K562 (cell line): ENCODE measurements around the gene SSBP2. TPM values are rescaled to one million over a fixed set of nuclear protein-coding genes. Genes with fewer than 3 reads are reported as not detected.

ENCODE experiments used
- C11orf30 ChIP-seq: fragments of 450-650 bp; IDR thresholded peaks from 2 replicates; pipeline ENCODE4 v1.6.1; 2016; ENCODE audit warnings: low read depth, mild to moderate bottlenecking
- CC2D1A ChIP-seq: fragments of 450-650 bp; IDR thresholded peaks from 2 replicates; pipeline ENCODE4 v1.6.1; 2017; ENCODE audit warnings: mild to moderate bottlenecking
- COPS2 ChIP-seq: fragments of 450-650 bp; conservative IDR thresholded peaks from 2 replicates; pipeline ENCODE4 v1.6.1; 2016; ENCODE audit warnings: mild to moderate bottlenecking, moderate library complexity
- ETV1 ChIP-seq: fragments of 450-650 bp; conservative IDR thresholded peaks from 2 replicates; pipeline ENCODE4 v1.6.1; 2016; ENCODE audit warnings: missing genetic modification characterization, control low read depth, low read depth, missing compliant biosample characterization
- GABPA ChIP-seq: fragments of 200-800 bp; sonication (Bioruptor generic); conservative IDR thresholded peaks from 2 replicates; pipeline ENCODE4 v1.6.1; 2016; ENCODE audit warnings: low read depth, missing genetic modification characterization, missing compliant biosample characterization
- HMG20A ChIP-seq: fragments of 450-650 bp; formaldehyde crosslinking; conservative IDR thresholded peaks from 2 replicates; pipeline ENCODE4 v1.4.0; 2020; ENCODE audit warnings: mild to moderate bottlenecking, mixed read lengths
- HOXB6 ChIP-seq: fragments of 250-450 bp; sonication (Bioruptor Pico); IDR thresholded peaks from 2 replicates; pipeline ENCODE4 v1.5.1; 2022; ENCODE audit warnings: mild to moderate bottlenecking, borderline replicate concordance
- KHSRP ChIP-seq: fragments of 450-650 bp; IDR thresholded peaks from 2 replicates; pipeline ENCODE4 v1.6.1; 2017
- MAFG ChIP-seq: fragments of 450-650 bp; conservative IDR thresholded peaks from 2 replicates; pipeline ENCODE4 v1.6.1; 2016; ENCODE audit warnings: missing genetic modification characterization, missing compliant biosample characterization
- NCOA1 ChIP-seq: fragments of 450-650 bp; IDR thresholded peaks from 2 replicates; pipeline ENCODE4 v1.6.1; 2016; ENCODE audit warnings: low read depth
- NFE2L1 ChIP-seq: fragments of 450-650 bp; IDR thresholded peaks from 2 replicates; pipeline ENCODE4 v1.6.1; 2016; ENCODE audit warnings: missing genetic modification characterization, low read depth, mild to moderate bottlenecking, missing compliant biosample characterization, moderate library complexity, borderline replicate concordance
- NFRKB ChIP-seq: fragments of 450-650 bp; IDR thresholded peaks from 2 replicates; pipeline ENCODE4 v1.6.1; 2016; ENCODE audit warnings: low read depth
- NR4A1 ChIP-seq, 2 experiments: fragments of 250-450 bp in 1 of 2; fragments of 450-650 bp in 1 of 2; sonication (Bioruptor Pico) in 1 of 2; IDR thresholded peaks; 2 replicates each; pipeline versions ENCODE4 v1.4.0 to v1.6.1; 2016 to 2020; ENCODE audit warnings: mild to moderate bottlenecking in 2 of 2, missing compliant biosample characterization in 1 of 2, missing genetic modification characterization in 1 of 2, moderate library complexity in 1 of 2
- RBFOX2 ChIP-seq: fragments of 200-400 bp; formaldehyde crosslinking; IDR thresholded peaks from 2 replicates; pipeline ENCODE4 v1.6.1; 2017; ENCODE audit warnings: low read depth, mild to moderate bottlenecking, low read length, moderate library complexity
- SMAD2 ChIP-seq: fragments of 150-350 bp; IDR thresholded peaks from 2 replicates; pipeline ENCODE4 v1.6.1; 2014; ENCODE audit warnings: low read depth, mild to moderate bottlenecking, low read length
- SMAD4 ChIP-seq: fragments of 250-450 bp; sonication (Bioruptor Pico); conservative IDR thresholded peaks from 2 replicates; pipeline ENCODE4 v1.8.0; 2021; ENCODE audit warnings: inconsistent platforms, mild to moderate bottlenecking, moderate library complexity
- SMARCC2 ChIP-seq: fragments of 450-650 bp; IDR thresholded peaks from 2 replicates; pipeline ENCODE4 v1.6.1; 2017; ENCODE audit warnings: antibody characterized with exemption, moderate library complexity, mild to moderate bottlenecking, low read depth
- ZFP1 ChIP-seq: fragments of 450-650 bp; formaldehyde crosslinking; IDR thresholded peaks from 2 replicates; pipeline ENCODE4 v1.4.0; 2020; ENCODE audit warnings: mild to moderate bottlenecking, mixed read lengths
- ZNF239 ChIP-seq: fragments of 250-450 bp; sonication (Bioruptor Pico); IDR thresholded peaks from 2 replicates; pipeline ENCODE4 v1.4.0; 2020; ENCODE audit warnings: mild to moderate bottlenecking
- ZNF324 ChIP-seq: fragments of 250-450 bp; sonication (Bioruptor Pico); IDR thresholded peaks from 2 replicates; pipeline ENCODE4 v1.4.0; 2020; ENCODE audit warnings: mild to moderate bottlenecking
- polyA plus RNA-seq, 8 experiments: library from polyadenylated mRNA; depleted of rRNA in 4 of 8; stranded (reverse) in 5 of 8; unstranded in 3 of 8; fragments of >200 nt; fragmentation: Nextera tagmentation in 2 of 8; fragmentation: Illumina TruSeq in 1 of 8; extraction: Ambion mirVana in 2 of 8; extraction: Trizol in 1 of 8; gene quantifications; 2 replicates each; pipeline versions ENCODE4 v1.2.1 to v1.2.3, GENCODE V29; 2011 to 2014; ENCODE audit warnings: inconsistent platforms in 1 of 8, missing spikeins in 1 of 8
- total RNA-seq, 7 experiments: library from RNA; depleted of rRNA in 6 of 7; stranded (reverse); fragments of >200 nt in 6 of 7; fragmentation: Illumina TruSeq in 2 of 7; extraction: Trizol in 2 of 7; gene quantifications; 2 replicates each; pipeline versions ENCODE4 v1.2.1 to v1.2.3, GENCODE V29; 2011 to 2021; ENCODE audit warnings: low replicate concordance in 1 of 7
- TF ChIP-seq, protein P1 (sequence below): sonication (generic); formaldehyde crosslinking; IDR thresholded peaks from 2 replicates; pipeline ENCODE4 v1.8.0; 2023; ENCODE audit warnings: mild to moderate bottlenecking, missing genetic modification reagents
- TF ChIP-seq, protein P2 (sequence below): fragments of 200-800 bp; sonication (Bioruptor generic); IDR thresholded peaks from 2 replicates; pipeline ENCODE4 v1.6.1; 2017; ENCODE audit warnings: missing genetic modification characterization, missing compliant biosample characterization
- TF ChIP-seq, protein P3 (sequence below), 3 experiments: IDR thresholded peaks in 2 of 3; conservative IDR thresholded peaks in 1 of 3; 2 replicates each; pipeline ENCODE4 v1.5.1; 2011 to 2012; ENCODE audit warnings: low read length in 3 of 3, mild to moderate bottlenecking in 3 of 3, control low read depth in 2 of 3, improper control_type of control experiment in 1 of 3, inconsistent platforms in 1 of 3, low read depth in 1 of 3, mixed read lengths in 1 of 3, moderate library complexity in 1 of 3; ENCODE audit not compliant: insufficient read depth in 2 of 3

Gene SSBP2
- total and polyA plus RNA-seq, 9 of the 15 experiments (the other 6 are each of a cell fraction or from before 2014, with no cell fraction given): 22.3 to 133 (median 42.1) TPM

DNA sequence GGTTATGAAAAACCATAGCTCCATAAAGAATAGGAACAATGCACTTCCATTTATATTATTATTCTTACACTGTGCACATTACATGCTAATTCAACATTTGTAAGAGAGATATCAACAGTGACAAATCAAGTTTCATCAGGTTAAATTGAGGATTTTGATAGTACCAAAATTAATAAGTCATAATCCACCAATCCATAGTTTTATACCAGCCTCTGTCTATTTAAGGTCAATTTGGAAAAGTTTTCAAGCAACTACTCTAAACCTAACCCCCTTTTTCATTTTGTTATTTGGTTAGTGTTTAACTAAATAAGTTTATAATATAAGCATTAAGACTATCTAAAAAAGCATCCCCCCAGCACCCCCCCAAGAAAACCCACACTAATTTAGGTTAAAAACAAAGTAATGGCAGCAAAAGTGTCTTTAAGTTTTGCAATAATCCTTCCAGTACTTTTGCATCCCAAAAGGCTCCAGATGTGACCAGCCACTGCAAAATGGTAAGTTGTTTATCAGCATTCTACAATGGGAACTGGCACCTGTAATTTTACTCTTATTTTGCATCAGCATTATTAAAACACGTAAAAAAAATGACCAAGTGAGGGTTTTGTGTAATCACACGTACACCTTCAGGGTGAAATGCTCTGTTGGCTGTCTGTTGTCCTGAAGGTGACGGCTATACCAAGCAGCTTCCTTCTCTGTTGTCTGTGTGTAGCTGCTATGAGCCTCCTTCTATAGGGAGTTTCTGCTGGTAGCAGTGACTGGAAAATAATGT, 36.8 kb upstream of the SSBP2 start (continued):
- TF ChIP-seq COPS2: no peak
- TF ChIP-seq SMAD2: no peak
- TF ChIP-seq NR4A1 (CRISPR knock-in tag; IDR thresholded peaks at IDR 0.05): no peak
- no peak for TF ChIP-seq NR4A1 (tag; IDR thresholded peaks at IDR 0.05)
- no peak for TF ChIP-seq HOXB6 (CRISPR knock-in tag)
- TF ChIP-seq RBFOX2: no peak
- TF ChIP-seq, protein P1, sequence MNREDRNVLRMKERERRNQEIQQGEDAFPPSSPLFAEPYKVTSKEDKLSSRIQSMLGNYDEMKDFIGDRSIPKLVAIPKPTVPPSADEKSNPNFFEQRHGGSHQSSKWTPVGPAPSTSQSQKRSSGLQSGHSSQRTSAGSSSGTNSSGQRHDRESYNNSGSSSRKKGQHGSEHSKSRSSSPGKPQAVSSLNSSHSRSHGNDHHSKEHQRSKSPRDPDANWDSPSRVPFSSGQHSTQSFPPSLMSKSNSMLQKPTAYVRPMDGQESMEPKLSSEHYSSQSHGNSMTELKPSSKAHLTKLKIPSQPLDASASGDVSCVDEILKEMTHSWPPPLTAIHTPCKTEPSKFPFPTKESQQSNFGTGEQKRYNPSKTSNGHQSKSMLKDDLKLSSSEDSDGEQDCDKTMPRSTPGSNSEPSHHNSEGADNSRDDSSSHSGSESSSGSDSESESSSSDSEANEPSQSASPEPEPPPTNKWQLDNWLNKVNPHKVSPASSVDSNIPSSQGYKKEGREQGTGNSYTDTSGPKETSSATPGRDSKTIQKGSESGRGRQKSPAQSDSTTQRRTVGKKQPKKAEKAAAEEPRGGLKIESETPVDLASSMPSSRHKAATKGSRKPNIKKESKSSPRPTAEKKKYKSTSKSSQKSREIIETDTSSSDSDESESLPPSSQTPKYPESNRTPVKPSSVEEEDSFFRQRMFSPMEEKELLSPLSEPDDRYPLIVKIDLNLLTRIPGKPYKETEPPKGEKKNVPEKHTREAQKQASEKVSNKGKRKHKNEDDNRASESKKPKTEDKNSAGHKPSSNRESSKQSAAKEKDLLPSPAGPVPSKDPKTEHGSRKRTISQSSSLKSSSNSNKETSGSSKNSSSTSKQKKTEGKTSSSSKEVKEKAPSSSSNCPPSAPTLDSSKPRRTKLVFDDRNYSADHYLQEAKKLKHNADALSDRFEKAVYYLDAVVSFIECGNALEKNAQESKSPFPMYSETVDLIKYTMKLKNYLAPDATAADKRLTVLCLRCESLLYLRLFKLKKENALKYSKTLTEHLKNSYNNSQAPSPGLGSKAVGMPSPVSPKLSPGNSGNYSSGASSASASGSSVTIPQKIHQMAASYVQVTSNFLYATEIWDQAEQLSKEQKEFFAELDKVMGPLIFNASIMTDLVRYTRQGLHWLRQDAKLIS (CRISPR knock-in tag): no peak
- no peak for TF ChIP-seq NFRKB
- TF ChIP-seq CC2D1A: no peak
- no peak for TF ChIP-seq ETV1 (tag)
- no peak for TF ChIP-seq ZFP1 (CRISPR knock-in tag)
- no peak for TF ChIP-seq GABPA (tag)
- no peak for TF ChIP-seq MAFG (tag)
- TF ChIP-seq ZNF239: no peak
- TF ChIP-seq SMARCC2: no peak
- TF ChIP-seq, protein P2, sequence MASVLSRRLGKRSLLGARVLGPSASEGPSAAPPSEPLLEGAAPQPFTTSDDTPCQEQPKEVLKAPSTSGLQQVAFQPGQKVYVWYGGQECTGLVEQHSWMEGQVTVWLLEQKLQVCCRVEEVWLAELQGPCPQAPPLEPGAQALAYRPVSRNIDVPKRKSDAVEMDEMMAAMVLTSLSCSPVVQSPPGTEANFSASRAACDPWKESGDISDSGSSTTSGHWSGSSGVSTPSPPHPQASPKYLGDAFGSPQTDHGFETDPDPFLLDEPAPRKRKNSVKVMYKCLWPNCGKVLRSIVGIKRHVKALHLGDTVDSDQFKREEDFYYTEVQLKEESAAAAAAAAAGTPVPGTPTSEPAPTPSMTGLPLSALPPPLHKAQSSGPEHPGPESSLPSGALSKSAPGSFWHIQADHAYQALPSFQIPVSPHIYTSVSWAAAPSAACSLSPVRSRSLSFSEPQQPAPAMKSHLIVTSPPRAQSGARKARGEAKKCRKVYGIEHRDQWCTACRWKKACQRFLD (CRISPR knock-in tag): no peak
- TF ChIP-seq, protein P3, sequence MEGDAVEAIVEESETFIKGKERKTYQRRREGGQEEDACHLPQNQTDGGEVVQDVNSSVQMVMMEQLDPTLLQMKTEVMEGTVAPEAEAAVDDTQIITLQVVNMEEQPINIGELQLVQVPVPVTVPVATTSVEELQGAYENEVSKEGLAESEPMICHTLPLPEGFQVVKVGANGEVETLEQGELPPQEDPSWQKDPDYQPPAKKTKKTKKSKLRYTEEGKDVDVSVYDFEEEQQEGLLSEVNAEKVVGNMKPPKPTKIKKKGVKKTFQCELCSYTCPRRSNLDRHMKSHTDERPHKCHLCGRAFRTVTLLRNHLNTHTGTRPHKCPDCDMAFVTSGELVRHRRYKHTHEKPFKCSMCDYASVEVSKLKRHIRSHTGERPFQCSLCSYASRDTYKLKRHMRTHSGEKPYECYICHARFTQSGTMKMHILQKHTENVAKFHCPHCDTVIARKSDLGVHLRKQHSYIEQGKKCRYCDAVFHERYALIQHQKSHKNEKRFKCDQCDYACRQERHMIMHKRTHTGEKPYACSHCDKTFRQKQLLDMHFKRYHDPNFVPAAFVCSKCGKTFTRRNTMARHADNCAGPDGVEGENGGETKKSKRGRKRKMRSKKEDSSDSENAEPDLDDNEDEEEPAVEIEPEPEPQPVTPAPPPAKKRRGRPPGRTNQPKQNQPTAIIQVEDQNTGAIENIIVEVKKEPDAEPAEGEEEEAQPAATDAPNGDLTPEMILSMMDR (IDR thresholded peaks at IDR 0.05 in 2 of 3, conservative IDR thresholded peaks at IDR 0.05 in 1 of 3; ENCODE audit: insufficient read depth in 2 of 3, low read depth in 1 of 3, low read length in 3 of 3): no peak
- no peak for TF ChIP-seq ZNF324 (CRISPR knock-in tag)
- peak; percentile 6; the same call in 1 of the 2 replicates for TF ChIP-seq C11orf30
- TF ChIP-seq SMAD4 (CRISPR knock-in tag): no peak
- no peak for TF ChIP-seq HMG20A (CRISPR knock-in tag)
- TF ChIP-seq NFE2L1 (tag): no peak
- TF ChIP-seq NCOA1: no peak
- TF ChIP-seq KHSRP: no peak
